K562 (cell line): Measurements from ENCODE around the gene ACOT7. TPM values are rescaled to one million over a fixed set of nuclear protein-coding genes. Genes with fewer than 3 reads are reported as not detected.

Experiments
- CXXC5 ChIP-seq: fragments of 250-450 bp; sonication (Bioruptor Pico); IDR thresholded peaks from 2 replicates; pipeline ENCODE4 v1.8.0; 2022; ENCODE audit warnings: inconsistent platforms, mild to moderate bottlenecking, moderate library complexity
- FOS ChIP-seq: IDR thresholded peaks from 3 replicates; pipeline ENCODE4 v1.6.1; 2011; ENCODE audit not compliant: insufficient read length; ENCODE audit errors: extremely low read depth
- HMGN3 ChIP-seq: IDR thresholded peaks from 2 replicates; pipeline ENCODE4 v1.6.1; 2011; ENCODE audit warnings: borderline replicate concordance, low read depth, mild to moderate bottlenecking, mixed read lengths, low read length; ENCODE audit not compliant: insufficient read length; ENCODE audit errors: extremely low read depth
- KAT7 ChIP-seq: sonication (generic); formaldehyde crosslinking; IDR thresholded peaks from 2 replicates; pipeline ENCODE4 v1.8.0; 2022; ENCODE audit warnings: missing genetic modification reagents, mild to moderate bottlenecking, borderline replicate concordance
- L3MBTL2 ChIP-seq: fragments of 450-650 bp; IDR thresholded peaks from 2 replicates; pipeline ENCODE4 v1.6.1; 2016; ENCODE audit warnings: mild to moderate bottlenecking, moderate library complexity
- MAZ ChIP-seq, 2 experiments: fragments of 450-650 bp in 1 of 2; sonication (generic) in 1 of 2; formaldehyde crosslinking; IDR thresholded peaks in 1 of 2; conservative IDR thresholded peaks in 1 of 2; 2 replicates each; pipeline versions ENCODE4 v1.4.0 to v1.5.0; 2020; ENCODE audit warnings: mild to moderate bottlenecking in 1 of 2, missing genetic modification reagents in 1 of 2
- MEIS2 ChIP-seq: fragments of 450-650 bp; IDR thresholded peaks from 2 replicates; pipeline ENCODE4 v1.6.1; 2014; ENCODE audit warnings: mild to moderate bottlenecking; ENCODE audit not compliant: partially characterized antibody
- NR1H2 ChIP-seq: sonication (generic); formaldehyde crosslinking; IDR thresholded peaks from 2 replicates; pipeline ENCODE4 v1.4.0; 2020; ENCODE audit warnings: mild to moderate bottlenecking, missing genetic modification reagents
- PCBP1 ChIP-seq: fragments of 200-400 bp; formaldehyde crosslinking; IDR thresholded peaks from 2 replicates; pipeline ENCODE4 v1.6.1; 2018; ENCODE audit warnings: mild to moderate bottlenecking, low read depth, low read length; ENCODE audit not compliant: poor library complexity, severe bottlenecking
- RAD21 ChIP-seq, 2 experiments: fragments of 250-450 bp in 1 of 2; fragments of 450-650 bp in 1 of 2; sonication (Bioruptor Pico) in 1 of 2; formaldehyde crosslinking in 1 of 2; IDR thresholded peaks in 1 of 2; conservative IDR thresholded peaks in 1 of 2; 2 replicates each; pipeline versions ENCODE4 v1.4.0 to v1.8.0; 2020 to 2022; ENCODE audit warnings: mild to moderate bottlenecking in 2 of 2, moderate library complexity in 1 of 2
- RBBP5 ChIP-seq: fragments of 200-600 bp; sonication (generic); IDR thresholded peaks from 2 replicates; pipeline ENCODE4 v1.6.1; 2012; ENCODE audit warnings: borderline replicate concordance, mild to moderate bottlenecking, low read length, control low read depth, inconsistent platforms; ENCODE audit not compliant: insufficient read depth, poor library complexity, severe bottlenecking
- SAP30 ChIP-seq: fragments of 200-600 bp; sonication (generic); IDR thresholded peaks from 2 replicates; pipeline ENCODE4 v1.6.1; 2012; ENCODE audit warnings: borderline replicate concordance, low read depth, mild to moderate bottlenecking, moderate library complexity, low read length, control low read depth, inconsistent platforms; ENCODE audit not compliant: insufficient read depth, poor library complexity, severe bottlenecking
- ZKSCAN1 ChIP-seq: fragments of 150-350 bp; IDR thresholded peaks from 2 replicates; pipeline ENCODE4 v1.6.1; 2016; ENCODE audit warnings: low read depth, low read length
- ZNF766 ChIP-seq: fragments of 200-800 bp; sonication (Bioruptor generic); conservative IDR thresholded peaks from 2 replicates; pipeline ENCODE4 v1.6.1; 2016; ENCODE audit warnings: missing genetic modification characterization, missing compliant biosample characterization
- ZNF830 ChIP-seq: fragments of 250-450 bp; sonication (Bioruptor Pico); IDR thresholded peaks from 2 replicates; pipeline ENCODE4 v1.5.0; 2021; ENCODE audit warnings: mild to moderate bottlenecking
- polyA plus RNA-seq, 8 experiments: library from polyadenylated mRNA; depleted of rRNA in 4 of 8; stranded (reverse) in 5 of 8; unstranded in 3 of 8; fragments of >200 nt; fragmentation: Nextera tagmentation in 2 of 8; fragmentation: Illumina TruSeq in 1 of 8; extraction: Ambion mirVana in 2 of 8; extraction: Trizol in 1 of 8; gene quantifications; 2 replicates each; pipeline versions ENCODE4 v1.2.1 to v1.2.3, GENCODE V29; 2011 to 2014; ENCODE audit warnings: inconsistent platforms in 1 of 8, missing spikeins in 1 of 8
- total RNA-seq, 7 experiments: library from RNA; depleted of rRNA in 6 of 7; stranded (reverse); fragments of >200 nt in 6 of 7; fragmentation: Illumina TruSeq in 2 of 7; extraction: Trizol in 2 of 7; gene quantifications; 2 replicates each; pipeline versions ENCODE4 v1.2.1 to v1.2.3, GENCODE V29; 2011 to 2021; ENCODE audit warnings: low replicate concordance in 1 of 7
- TF ChIP-seq, protein P1 (sequence below): fragments of 200-800 bp; sonication (Bioruptor generic); IDR thresholded peaks from 2 replicates; pipeline ENCODE4 v1.6.1; 2017; ENCODE audit warnings: missing genetic modification characterization, missing compliant biosample characterization
- TF ChIP-seq, protein P2 (sequence below): sonication (generic); formaldehyde crosslinking; IDR thresholded peaks from 2 replicates; pipeline ENCODE4 v1.8.0; 2022; ENCODE audit warnings: mild to moderate bottlenecking, missing genetic modification reagents, borderline replicate concordance
- TF ChIP-seq, protein P3 (sequence below): fragments of 450-650 bp; IDR thresholded peaks from 2 replicates; pipeline ENCODE4 v1.6.1; 2016
- TF ChIP-seq, protein P4 (sequence below), 2 experiments: IDR thresholded peaks; 2 replicates each; pipeline ENCODE4 v1.6.1; 2011; ENCODE audit warnings: borderline replicate concordance in 1 of 2, control low read depth in 1 of 2, low read depth in 1 of 2, low read length in 1 of 2, mild to moderate bottlenecking in 1 of 2, mixed read lengths in 1 of 2, moderate library complexity in 1 of 2; ENCODE audit not compliant: insufficient read depth in 1 of 2, insufficient read length in 1 of 2, poor library complexity in 1 of 2, severe bottlenecking in 1 of 2; ENCODE audit errors: extremely low read depth in 1 of 2

ACOT7 gene
- total and polyA plus RNA-seq, 9 of the 15 experiments (the other 6 are each of a cell fraction or from before 2014, with no cell fraction given), result 7.0 to 92.6 (median 37.2) TPM

DNA sequence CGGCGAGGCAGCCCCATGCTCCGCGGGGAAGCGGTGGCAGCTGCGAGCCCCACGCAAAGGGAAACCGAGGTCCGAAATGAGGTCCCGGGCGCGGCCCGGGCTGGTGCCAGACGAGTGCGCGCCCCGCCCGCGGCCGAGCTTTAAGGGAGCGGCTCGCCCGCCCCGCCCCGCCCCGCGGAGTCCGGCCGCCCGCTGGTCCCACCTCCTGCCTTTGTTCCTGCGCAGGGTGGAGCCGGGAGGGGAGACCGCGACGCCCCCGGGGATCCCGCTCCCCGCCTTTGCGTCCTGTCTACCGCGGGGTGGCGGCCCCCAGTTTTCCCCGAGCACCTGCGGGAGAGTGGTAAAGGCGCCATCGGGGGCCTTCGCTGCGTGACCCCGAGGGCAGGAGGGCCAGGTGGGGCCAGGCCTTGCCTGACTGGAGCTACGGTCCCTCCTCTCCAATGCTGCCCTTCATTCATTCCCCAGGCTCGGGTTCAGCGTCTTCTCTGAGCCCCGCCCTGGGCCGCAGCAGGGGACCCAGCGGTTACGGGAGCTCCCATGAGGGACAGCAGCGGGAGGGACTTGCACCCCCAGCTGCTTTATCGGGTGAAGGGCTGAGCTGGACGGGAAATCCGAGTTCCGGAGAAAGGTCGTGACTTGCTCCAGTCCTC, 26.4 kb upstream of the ACOT7 start, which contains the start of gene HES2 (continued):
- TF ChIP-seq ZNF766 (CRISPR knock-in tag) (no peak), L3MBTL2 (peak; percentile 35; the same call in 1 of the 2 replicates), KAT7 (no peak; the same call in 1 of the 2 replicates), MEIS2 (no peak), MAZ (CRISPR knock-in tag; conservative IDR thresholded peaks at IDR 0.05 in 1 of 2, IDR thresholded peaks at IDR 0.05 in 1 of 2) (0 out of 4 replicates have a peak, but pooled peaks of 1 of the 2 experiments have one; percentile 15), CXXC5 (CRISPR knock-in tag) (0 out of 2 replicates have a peak, but pooled peaks have one; percentile 8), FOS (no peak), RBBP5 (peak; percentile 27), ZNF830 (CRISPR knock-in tag) (0 out of 2 replicates have a peak, but pooled peaks have one; percentile 26), ZKSCAN1 (no peak), RAD21 (CRISPR knock-in tag; conservative IDR thresholded peaks at IDR 0.05 in 1 of 2, IDR thresholded peaks at IDR 0.05 in 1 of 2) (no peak), NR1H2 (CRISPR knock-in tag) (0 out of 2 replicates have a peak, but pooled peaks have one; percentile 56), PCBP1 (peak; percentile 35), SAP30 (no peak), HMGN3 (peak; percentile 11)
- TF ChIP-seq, protein P1, sequence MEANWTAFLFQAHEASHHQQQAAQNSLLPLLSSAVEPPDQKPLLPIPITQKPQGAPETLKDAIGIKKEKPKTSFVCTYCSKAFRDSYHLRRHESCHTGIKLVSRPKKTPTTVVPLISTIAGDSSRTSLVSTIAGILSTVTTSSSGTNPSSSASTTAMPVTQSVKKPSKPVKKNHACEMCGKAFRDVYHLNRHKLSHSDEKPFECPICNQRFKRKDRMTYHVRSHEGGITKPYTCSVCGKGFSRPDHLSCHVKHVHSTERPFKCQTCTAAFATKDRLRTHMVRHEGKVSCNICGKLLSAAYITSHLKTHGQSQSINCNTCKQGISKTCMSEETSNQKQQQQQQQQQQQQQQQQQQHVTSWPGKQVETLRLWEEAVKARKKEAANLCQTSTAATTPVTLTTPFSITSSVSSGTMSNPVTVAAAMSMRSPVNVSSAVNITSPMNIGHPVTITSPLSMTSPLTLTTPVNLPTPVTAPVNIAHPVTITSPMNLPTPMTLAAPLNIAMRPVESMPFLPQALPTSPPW (CRISPR knock-in tag), result peak; percentile 55
- TF ChIP-seq, protein P2, sequence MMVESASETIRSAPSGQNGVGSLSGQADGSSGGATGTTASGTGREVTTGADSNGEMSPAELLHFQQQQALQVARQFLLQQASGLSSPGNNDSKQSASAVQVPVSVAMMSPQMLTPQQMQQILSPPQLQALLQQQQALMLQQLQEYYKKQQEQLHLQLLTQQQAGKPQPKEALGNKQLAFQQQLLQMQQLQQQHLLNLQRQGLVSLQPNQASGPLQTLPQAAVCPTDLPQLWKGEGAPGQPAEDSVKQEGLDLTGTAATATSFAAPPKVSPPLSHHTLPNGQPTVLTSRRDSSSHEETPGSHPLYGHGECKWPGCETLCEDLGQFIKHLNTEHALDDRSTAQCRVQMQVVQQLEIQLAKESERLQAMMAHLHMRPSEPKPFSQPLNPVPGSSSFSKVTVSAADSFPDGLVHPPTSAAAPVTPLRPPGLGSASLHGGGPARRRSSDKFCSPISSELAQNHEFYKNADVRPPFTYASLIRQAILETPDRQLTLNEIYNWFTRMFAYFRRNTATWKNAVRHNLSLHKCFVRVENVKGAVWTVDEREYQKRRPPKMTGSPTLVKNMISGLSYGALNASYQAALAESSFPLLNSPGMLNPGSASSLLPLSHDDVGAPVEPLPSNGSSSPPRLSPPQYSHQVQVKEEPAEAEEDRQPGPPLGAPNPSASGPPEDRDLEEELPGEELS (CRISPR knock-in tag), result 0 out of 2 replicates have a peak, but pooled peaks have one; percentile 67
- TF ChIP-seq, protein P3, sequence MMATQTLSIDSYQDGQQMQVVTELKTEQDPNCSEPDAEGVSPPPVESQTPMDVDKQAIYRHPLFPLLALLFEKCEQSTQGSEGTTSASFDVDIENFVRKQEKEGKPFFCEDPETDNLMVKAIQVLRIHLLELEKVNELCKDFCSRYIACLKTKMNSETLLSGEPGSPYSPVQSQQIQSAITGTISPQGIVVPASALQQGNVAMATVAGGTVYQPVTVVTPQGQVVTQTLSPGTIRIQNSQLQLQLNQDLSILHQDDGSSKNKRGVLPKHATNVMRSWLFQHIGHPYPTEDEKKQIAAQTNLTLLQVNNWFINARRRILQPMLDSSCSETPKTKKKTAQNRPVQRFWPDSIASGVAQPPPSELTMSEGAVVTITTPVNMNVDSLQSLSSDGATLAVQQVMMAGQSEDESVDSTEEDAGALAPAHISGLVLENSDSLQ, result no peak
- TF ChIP-seq, protein P4, sequence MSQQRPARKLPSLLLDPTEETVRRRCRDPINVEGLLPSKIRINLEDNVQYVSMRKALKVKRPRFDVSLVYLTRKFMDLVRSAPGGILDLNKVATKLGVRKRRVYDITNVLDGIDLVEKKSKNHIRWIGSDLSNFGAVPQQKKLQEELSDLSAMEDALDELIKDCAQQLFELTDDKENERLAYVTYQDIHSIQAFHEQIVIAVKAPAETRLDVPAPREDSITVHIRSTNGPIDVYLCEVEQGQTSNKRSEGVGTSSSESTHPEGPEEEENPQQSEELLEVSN (IDR thresholded peaks at IDR 0.05; ENCODE audit: borderline replicate concordance in 1 of 2, extremely low read depth in 1 of 2, insufficient read depth in 1 of 2, insufficient read length in 1 of 2, low read depth in 1 of 2, low read length in 1 of 2, poor library complexity in 1 of 2, severe bottlenecking in 1 of 2), result peak in 1 of 2 experiments; percentile 29
